HG03108 (cell line): ENCODE results near the gene HDAC7.

Source experiments
- ATAC-seq: cut with Tn5 transposase; IDR thresholded peaks from one replicate; pipeline ENCODE4 v1.9.1; 2021; ENCODE audit warnings: moderate library complexity; ENCODE audit not compliant: unreplicated experiment

HDAC7 gene

GRCh38 chr12:47833591-47834012, 13.9 kb upstream of the HDAC7 start:
- ATAC-seq: no peak

DNA sequence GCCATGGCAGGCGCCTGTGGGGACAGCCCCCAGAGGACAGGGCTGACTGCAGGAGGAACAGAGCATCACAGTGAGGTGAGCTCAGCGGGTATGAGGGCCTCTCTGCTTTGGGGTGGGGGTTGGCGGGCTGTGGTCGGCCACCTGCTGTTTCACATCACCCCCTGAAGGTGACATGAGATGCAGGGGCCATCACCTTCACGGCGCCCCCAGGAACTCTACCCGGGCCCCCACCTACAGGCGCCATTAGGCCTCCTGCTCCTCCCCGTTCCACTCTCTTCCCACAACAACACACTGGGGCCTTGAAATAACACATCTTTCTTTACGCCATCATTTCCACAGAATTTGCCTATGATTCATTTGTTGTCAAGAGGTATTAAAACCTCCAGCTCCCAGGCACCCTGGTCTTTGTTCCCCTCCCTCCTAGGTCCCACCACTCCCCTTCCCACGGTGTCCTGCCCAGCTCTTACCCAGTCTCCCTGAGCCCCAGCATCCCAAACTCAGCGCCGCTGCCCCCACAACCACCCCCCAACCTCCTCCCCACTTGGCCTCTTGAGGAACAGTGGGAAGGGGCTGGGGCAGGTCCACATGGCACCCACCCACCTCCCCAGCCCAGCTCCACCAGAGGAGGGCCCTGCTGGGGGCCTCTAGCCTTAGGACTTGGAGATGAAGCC, 12.7 kb upstream of the HDAC7 start:
- ATAC-seq: no peak

- no peak for ATAC-seq
These were observed 9.9 kb upstream of the HDAC7 start for GRCh38 chr12:47829584-47829983.

GRCh38 chr12:47828976-47829482, 9.3 kb upstream of the HDAC7 start:
- no peak for ATAC-seq

DNA sequence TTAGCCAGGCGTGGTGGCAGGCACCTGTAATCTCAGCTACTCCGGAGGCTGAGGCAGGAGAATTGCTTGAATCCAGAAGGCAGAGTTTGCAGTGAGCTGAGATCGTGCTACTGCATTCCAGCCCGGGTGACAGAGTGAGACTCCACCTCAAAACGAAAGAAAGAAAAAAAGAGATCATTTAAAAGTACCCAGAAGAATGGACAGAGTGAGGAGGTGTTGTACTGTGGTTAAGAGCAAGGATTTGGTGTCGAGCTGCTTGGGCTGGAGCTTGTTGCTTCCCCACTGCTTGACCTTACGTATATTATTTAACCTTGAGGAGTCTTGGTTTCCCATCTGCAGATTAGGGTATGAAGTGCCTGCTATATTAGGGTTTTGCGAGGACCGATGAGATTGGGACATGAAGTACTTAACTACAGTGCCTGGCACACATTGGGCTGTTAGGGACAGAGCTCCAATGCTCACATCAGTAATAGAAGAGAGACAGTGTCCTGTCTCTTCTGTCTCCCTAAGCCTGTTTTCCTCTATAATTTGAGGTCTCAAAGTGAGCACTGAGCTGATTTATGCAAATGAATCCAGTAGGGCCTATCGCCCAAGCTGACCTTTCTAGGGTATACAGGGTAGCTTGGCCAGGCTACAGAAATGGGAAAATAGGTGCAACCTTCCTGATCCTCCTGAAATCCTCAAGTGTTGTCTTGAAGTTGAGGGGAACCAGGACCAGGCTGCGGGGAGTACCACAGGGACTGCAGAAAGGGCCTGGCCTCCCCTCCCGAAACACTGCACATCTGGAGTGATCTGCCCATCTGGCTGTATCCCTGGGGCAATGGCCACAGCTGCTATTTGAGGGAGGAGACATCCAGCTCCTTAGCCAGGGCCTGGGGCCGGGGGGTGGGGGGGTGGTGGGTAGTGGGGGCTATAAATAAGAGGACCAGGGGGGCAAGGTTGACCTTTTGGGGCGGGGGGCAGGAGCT, 8.6 kb upstream of the HDAC7 start:
- ATAC-seq: no peak

DNA sequence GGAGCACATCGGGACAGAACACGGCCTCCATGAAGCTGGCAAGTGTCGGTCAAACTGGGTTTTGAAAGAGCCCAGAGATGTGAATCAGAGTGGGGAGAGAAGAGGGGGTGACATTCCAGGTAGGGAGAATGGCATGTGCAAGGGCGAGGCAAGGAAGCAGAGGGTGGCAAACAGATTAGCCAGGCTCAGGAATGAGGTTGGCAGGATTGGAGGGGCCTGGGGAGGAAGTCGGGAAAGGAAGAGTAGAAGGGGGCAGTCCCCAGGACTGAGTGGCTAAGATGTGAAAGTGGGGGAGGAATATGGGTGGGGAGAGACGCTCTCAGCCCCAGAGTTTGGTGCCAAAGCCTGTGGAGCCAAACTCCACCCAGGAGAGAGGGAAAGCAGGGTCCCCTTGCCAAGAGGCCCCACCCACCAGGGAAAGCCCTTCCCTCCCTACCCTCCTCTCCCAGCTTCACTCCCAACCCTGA, 5.5 kb upstream of the HDAC7 start:
- ATAC-seq: no peak

GRCh38 chr12:47824635-47825034, 4.9 kb upstream of the HDAC7 start:
- ATAC-seq: no peak

DNA sequence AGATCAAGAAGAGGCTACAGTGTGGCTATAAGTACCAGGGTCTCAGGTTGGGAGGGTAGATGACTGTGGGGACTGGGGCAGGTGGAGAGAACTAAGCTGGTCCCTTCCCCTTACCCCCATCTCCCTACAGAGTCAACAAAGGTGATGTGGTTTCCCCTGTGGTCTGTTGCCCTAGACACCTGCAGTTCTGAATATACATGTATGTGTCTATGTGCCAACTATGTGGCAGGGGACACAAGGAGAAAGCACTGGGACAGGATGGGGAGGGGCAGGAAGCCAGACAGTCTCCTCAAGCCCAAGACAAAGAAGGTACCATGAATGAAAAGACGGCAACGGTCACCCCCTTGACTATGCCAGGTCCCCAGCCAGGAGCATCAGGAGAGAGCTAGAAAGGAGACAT, 4.5 kb upstream of the HDAC7 start:
- no peak for ATAC-seq

GRCh38 chr12:47823422-47824086, 3.9 kb upstream of the HDAC7 start:
- ATAC-seq: no peak

GRCh38 chr12:47822863-47823262, 3.2 kb upstream of the HDAC7 start:
- no peak for ATAC-seq

- no peak for ATAC-seq
These were observed 2.7 kb upstream of the HDAC7 start for GRCh38 chr12:47822401-47822800.

- ATAC-seq: no peak
These were observed 1.6 kb upstream of the HDAC7 start for GRCh38 chr12:47821346-47821706.

DNA sequence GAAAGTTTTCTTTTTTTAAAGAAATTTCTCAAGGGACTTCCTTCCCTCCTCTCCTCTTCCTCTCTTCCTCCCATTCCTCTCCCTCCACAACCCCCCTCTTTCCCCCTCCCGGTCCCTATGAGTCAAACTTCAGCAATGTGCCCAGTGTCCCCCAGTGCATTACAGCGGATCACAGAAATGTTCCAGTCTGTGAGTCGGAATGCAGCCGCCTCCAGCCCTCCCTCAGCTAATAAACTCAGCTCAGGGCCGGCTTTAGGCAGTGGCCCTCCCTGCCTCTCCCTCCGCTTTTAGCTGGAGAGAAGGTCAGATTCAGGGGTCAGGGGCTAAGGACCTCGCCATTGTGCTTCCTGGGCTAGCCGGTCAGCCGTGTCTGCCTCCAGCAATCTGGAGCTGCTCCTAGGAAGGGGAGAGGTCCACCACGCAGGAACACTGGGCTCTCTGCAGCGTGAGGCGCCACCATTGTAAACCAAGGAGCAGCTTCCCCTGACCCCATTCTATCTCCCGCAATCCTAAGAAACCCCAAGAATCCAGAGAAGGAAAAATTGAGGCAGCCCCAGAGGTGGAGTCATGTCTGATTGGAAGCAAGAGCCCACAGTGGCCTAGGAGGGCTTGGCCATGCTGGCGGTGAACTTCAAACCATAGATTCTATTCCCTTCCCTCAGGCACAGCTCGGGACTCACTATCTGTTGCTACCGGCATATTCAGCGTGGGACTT, 1.1 kb upstream of the HDAC7 start:
- no peak for ATAC-seq

GRCh38 chr12:47819138-47819895, 386 bp downstream of the HDAC7 start:
- peak; percentile 41 for ATAC-seq

GRCh38 chr12:47818467-47819137, 1.1 kb downstream of the HDAC7 start:
- ATAC-seq: no peak

DNA sequence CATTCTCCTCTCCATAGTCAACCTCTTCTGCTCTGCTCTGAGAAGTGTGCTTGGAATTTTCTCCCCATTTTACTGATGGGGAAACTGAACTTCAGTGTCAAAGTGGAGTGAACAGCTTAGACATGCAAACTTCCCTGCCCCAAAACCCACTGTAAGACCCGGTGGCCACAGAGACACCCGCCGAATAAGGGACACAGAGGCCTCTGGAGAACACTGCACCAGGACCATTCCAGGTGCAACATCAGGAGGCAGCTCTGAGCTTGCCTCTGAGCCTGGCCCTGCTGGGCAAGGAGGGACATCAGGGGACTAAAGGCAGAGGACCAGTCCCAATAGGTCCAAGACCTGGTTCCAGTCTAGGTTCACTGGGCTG, 1.7 kb downstream of the HDAC7 start:
- ATAC-seq: no peak

GRCh38 chr12:47817272-47818006, 2.3 kb downstream of the HDAC7 start:
- no peak for ATAC-seq

GRCh38 chr12:47816403-47817271, 3.1 kb downstream of the HDAC7 start:
- no peak for ATAC-seq
